GM21529 (cell line): ENCODE data around the gene TNFSF10.

Experiments
- ATAC-seq: cut with Tn5 transposase; IDR thresholded peaks from one replicate; pipeline ENCODE4 v1.9.1; 2021; ENCODE audit not compliant: unreplicated experiment

Gene TNFSF10

DNA sequence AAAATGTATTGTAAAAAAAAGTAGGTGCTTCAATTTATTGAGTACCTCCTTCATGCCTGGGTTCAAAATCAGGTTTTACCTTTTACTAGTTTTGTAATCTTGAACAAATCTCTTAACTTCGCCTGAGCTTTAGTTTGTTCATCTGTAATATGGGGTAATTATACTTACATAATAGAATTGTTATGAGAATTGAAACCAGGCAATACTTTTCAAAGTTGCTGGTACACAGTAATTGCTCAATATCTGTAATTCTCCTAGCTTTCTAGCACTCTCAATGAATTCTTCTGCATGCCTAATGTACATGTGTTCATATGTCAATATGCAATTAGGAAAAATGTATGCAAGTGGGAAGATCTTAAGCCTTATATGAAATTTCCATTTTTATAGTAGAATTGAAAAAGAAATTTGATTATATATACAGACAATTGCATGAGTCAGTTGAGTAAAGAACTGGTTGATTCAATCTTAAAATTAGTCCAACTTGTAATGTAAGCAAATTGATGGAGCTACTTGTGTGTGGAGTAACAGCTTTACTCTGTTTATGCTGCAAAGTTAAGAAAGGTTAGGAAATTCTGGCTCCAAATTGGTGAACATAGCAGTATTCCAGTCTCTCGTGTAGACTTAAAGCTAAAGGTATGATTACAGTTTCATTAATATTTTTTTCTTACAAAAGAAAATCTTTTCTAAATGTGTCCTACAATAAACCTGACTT lies 4.1 kb downstream of the TNFSF10 start:
- ATAC-seq: no peak

DNA sequence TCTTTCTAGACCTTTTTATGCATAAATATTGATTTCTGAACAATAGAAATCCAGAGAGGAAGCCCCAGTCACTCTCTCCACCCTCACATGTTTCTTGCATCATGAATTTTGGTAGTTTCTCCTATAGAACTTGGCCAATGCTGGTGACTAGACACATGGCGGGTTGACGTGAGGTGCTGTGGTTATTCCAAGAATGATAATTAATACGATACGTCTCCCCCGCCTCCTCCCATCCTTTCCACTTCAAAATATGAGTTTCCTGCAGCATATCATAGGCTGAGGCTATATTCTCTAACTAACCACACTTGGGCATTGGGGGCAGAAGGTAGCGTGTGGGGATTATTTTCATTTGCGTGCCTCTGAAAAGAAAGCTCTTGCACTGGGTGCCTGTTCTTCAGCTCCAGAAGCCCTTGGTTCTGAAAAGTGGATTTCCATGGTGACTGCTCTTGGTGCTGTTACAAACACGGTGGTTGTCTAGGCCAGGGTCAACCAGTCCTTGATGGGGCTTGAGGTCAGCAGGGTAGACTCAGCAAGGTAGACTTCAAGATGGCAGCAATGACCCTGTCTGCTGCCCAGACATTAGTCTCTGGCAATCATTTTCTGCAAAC lies 5.3 kb downstream of the TNFSF10 start:
- ATAC-seq: no peak

DNA sequence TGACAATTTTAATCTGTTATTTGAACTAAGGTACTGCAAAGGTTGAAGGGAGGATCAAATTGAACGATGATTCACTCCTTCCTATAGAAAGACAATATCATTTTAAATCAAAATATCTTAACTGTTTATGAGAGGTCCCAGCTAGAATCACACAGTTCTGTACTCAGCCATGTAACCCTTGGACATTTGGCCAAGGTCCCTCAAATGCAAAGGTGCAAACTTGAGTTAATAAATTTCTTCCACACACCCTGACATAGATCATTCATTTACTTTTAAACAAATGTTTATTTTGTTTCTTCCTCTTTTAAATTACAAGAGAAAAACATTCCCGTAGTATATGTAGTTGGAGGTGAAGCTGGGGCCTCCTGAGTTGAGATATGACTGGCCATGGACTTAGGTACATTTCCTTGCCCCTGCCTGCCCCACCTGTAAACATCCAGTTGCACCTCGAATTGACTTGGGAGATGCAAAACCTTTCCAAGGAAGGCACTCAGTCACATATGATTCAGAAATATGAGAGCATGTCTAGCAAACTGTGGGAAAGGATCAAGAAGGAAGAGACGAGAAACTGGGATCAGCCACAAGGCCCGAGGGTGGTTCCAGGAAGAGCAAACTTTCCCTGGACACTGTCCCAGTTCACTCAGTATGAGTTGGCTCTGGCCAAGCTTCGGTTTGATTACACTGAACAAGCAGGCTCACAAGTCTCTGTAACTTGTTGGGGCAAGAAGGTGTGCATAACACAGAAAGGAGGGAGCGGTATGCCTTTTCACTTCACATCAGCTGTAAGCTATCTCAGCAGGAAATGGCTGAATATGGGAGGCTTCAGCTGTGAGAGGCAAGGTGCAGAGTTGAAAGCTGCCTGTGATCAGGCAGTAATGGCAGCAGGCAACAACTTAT lies 6.7 kb downstream of the TNFSF10 start:
- ATAC-seq: no peak

DNA sequence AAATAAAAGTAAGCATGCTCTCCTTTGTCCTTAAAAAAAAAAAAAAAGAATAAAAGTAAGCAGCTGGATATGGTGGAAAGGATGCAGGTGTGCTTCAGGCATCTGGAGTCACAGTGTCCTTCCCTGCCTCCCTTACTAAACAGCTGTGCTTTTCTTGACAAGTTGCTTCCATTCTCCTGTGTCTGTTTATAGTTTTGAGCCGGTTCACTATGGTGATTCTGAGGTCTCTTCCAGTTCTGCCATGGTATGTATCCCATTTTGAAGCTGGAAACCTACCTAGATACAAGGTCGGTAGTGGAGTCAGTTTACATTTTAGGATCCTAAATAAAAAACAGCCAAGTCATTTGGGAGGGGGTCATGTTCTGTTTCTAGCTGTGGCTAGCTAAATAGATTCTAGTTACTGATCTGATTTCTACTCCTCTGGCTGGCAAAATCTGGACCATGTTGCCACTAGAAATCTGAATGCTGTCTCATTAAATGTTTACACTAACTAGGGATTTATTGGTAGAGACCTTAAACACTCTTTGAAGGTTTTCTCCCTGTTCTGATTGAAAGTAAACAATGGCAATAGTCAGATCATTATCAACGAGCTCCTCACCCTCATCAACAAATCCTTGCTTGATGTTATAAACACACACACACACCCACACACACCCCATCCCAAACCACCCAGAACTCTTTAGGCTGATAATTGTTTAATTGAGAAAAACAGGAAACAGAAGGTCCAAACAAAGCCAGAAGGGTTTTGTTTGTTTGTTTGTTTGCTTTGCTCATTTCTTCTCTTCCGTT lies 7.9 kb downstream of the TNFSF10 start:
- no peak for ATAC-seq

DNA sequence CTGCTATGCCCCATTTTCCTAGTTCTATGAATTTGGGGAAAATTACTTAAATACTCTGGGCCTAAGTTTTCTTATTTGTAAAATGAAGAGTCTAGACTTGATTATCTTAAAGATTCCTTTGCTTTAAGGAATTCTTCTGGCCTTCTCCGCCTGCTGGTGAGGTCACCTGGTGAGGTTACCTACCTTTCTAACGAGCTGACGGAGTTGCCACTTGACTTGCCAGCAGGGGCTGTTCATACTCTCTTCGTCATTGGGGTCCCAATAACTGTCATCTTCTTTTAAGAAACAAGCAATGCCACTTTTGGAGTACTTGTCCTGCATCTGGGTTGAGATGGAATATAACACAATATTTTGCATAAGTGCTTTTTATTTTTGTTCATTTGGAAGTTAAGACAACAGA lies 8.6 kb downstream of the TNFSF10 start:
- no peak for ATAC-seq

DNA sequence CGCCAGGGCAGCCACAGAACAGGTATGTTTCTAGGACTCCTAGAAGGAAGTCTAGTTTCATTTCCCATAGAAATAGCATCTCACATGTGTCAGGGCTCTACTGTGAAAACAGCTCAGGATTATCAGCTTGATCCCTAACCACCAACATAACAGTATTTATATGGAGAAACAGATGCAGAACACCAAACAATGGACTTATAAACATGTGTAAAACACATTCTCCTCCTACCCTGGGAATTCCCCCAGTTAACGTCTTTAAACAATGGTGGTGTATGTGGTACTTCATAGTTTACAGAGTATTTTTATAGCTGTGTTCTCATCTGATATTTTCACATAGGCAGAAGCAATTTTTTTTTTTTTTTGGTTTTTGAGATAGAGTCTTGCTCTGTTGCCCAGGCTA lies 9.7 kb downstream of the TNFSF10 start:
- no peak for ATAC-seq

DNA sequence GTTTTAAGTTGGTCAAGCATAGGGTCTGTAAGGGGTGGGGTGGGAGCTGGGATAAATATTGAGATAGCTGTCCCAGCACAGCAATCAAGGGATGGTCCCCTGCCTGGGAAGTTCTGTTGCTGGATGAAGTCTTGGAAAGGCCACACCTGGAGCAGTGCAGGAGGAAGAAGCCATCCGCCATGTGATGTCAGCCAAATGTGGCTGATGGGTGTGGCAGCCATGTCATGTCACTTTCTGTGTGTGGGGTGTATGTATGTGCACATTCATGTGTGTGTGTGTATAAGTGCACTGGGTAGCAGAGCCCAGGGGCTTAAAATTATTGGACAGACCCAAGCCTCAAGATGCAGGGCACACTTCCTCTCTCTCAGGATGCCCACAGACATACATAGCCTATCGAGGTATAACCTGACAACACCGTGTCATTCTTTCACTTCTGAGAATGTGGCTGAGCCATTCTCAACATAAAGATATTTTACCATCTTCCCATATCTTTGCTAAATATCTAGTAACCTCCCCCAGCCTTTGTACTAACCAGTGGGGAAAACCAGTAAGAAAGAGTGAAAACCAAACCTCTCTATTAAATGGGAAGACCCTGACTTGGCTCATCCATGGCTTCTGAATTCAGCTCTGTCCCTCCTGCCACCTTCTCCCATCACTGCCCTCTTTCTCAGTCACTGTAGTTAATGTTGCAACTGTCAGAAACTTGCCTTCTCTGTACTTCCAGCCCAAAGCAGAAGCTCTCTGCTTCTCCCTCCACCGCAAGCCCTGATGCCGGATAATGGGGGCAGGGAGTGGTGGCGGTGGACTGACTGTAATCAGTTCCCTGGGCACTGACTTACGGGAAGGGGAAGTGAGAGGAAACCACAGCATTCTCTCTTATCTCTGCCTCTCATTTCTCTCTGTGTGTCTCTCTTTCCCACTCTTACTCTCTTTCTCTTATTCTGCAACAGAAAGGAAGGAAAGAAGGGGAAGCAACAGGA lies 11.2 kb downstream of the TNFSF10 start:
- ATAC-seq: peak; percentile 78

DNA sequence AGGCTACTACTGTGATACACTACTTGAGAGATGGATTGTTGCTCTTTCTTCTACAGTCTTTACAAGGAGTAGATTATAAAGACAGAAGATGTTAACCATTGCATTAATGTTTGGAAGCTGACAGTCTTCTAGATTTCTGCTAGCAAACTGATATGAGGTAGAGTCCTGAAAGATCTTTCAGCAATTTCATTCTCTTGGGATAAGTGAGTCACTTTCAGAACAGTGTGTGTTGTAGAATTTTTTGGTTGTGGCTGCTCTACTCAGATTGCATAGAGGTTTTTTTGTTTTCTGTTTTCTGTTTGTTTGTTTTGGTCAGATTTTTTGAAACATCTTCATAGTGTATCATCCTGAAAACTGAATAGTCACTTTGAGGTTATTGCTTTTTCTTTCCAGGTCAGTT lies 17.1 kb downstream of the TNFSF10 start:
- no peak for ATAC-seq

DNA sequence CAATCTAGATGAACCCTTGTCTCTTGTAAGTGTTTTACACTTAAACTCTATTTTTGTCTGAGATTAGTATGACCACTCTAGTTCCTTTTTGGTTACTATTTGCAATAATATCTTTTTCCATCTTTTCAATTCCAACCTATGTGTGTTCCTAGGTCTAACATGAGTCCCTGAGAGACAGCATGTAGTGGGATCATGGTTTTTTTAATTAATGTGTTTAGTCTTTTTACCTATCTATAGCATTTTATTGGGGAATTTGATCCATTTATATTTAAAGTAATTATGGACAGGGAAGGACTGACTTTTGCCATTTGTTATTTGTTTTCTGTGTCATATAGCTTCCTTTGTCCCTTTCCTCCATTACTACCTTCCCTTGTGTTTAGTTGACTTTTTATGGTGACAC lies 21.7 kb downstream of the TNFSF10 start:
- no peak for ATAC-seq

DNA sequence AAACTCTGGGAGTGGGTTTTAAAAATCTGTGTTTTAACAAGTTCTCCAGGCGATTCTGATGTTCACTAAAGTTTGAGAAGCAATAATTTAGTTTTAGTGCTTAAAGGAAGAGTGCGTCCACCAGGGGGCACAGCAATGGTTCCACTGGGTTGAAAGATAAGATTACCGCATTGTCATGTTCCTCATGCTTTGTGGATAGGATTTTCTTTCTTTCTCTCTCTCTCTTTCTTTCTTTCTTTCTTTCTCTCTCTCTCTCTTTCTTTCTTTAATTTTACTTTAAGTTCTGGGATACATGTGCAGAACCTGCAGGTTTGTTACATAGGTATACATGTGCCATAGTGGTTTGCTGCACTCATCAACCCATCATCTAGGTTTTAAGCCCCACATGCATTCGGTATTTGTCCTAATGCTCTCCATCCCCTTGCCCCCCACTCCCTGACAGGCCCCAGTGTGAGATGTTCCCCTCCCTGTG lies 33.0 kb downstream of the TNFSF10 start:
- peak; percentile 94 for ATAC-seq

DNA sequence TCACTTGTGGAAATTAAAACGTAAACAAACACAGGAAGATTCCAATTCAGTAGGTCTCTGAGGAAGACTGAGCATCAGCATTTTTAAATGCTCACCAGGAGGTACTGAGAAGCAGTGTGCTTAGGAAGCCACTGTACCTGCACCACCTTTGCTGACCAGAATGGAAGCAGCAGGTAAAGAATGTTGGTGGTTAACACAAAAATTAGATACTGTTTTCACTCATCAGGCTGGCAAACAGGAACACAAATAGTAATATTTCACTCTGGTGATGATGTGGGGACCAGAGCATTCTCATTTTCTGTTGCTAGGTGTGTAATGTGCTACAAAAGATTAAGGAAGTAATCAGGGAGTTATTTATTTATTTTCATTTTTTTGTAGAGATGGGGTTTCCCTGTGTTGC lies 45.1 kb downstream of the TNFSF10 start:
- ATAC-seq: peak; percentile 48

DNA sequence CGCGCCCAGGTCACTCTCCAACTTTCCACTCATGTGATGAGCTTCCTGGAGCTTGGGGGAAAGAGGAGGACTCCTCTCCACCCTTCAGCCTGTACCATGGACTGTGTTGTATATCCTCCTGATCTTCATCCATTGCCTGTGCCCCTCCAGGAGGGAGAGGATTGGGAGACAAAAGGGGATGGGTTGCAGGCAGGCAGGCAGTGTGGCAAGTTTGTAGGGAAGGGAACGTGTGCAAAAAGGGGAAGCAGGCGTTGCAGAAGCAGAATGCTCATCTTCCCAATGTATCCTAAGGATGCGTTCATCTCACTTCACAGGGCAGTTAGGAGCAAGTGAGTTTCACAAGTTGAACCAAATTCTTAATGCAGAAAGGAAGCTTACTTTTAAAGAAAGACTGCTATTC lies 46.9 kb downstream of the TNFSF10 start:
- no peak for ATAC-seq

DNA sequence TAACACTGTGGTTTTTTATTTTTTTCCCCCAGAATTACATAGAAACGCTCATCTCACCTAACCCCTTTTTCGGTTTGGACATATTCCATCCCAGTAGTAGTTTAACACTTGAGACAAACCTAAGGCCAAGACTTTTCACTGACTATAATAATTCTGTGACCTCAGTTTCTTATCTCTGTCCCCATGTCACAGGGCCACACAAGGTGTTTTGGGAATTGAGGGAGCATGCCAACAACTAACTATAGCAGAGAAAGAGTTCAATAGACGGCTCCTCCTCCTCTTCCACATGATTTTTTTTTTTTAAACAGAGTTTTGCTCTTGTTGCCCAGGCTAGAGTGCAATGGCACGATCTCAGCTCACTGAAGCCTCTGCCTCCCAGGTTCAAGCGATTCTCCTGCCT lies 47.5 kb downstream of the TNFSF10 start:
- no peak for ATAC-seq

DNA sequence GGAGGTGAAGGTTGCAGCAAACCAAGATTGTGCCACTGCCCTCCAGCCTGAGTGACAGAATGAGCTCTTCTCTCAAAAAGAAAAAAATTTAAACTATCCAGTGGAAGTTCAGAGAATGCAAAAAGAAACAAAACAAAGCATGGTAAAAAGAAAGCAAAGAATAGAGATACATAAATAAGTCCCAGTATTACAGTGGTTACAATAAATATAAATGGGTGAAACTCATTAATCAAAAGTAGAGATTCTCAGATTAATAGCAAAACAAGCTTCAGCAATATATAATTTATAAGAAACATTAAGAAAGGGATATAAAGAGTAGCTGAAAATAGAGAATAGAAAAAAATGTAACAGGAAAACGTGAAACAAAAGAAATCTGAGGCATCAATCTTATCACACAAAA lies 51.3 kb downstream of the TNFSF10 start:
- no peak for ATAC-seq

DNA sequence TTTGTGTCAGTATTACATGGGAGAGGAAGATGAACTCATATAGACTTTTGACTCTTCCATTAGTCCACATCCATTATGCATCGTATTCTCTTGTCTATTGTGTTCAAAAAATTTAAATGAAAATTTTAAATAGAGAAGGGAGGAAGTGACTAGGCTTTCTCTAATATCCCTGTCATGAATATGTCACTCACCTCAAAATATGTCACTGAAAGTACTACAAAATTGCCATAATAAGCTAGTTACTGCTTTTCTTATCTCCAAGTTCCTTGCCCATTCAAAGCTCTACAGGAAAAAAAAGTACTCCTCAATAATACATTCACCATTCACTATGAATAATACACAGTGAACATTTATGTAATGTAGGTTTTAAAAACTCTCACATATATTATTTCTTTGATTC lies 52.6 kb downstream of the TNFSF10 start:
- ATAC-seq: no peak

DNA sequence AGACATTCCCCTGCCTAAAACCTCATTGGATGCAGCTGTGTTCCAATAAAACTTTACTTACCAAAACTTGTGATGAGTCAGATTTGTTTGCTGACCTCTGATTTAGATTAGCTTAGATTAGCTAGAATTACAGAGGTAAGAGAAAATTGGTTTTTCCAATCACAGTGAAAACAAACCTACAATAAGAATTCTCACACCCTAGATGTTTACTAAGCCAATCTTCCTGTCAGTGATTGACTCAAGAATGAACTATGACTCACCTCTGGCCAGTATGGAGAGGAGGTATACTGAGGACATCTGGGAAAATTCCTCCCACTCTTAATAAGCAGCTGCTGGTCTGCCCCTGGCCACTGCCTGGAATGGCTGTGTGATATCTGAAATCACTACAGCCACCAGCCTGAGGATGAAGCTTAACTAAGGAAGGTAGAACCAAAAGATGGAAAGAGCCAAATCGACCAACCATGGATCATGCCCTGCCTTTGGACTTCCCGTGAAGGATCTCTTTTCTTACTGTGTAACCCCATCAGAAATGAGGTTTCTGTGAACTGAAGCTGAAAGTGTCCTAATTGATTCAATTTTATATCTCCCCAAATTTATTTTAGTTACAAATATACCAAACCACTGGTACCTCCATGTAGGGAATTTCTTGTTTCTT lies 55.9 kb downstream of the TNFSF10 start:
- no peak for ATAC-seq

DNA sequence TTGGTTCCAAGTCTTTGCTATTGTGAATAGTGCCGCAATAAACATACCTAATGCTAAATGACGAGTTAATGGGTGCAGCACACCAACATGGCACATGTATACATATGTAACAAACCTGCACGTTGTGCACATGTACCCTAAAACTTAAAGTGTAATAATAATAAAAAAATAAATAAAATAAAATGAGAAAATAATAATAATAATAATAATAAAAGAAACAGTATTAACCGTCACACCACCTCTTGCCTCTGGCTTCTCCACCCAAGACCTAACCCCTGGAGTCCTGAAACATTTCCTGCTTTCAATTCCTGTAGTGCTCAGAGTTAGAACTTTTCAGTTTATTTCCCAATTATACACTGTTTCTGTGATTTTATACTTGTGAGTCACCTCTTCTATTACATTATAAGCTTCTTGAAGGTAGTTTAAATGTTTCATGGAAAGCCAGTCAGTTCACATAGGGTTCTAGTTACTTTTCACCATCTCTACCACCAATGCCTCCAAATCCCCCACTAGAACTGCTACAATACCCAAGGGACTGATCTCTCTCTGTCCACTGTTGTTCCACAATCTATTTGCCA lies 56.6 kb downstream of the TNFSF10 start:
- no peak for ATAC-seq

DNA sequence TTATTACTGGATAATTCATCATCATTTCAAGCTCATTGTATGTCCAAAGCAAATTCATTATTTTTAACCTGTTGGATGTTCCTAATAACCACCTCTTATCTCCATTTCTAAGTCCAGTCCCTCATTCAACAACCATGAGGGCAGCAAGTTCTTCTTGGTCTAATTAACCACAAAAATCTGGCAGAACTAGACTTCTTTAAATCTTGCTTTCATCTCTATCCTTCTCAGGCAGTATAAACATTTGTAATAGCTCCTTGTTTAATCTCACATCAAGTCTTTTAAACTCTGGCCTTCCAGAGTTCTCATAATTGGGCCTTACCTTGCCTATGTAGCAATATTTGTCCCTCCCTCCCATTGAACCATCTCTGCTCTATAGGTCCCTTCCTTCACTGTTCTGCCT lies 57.9 kb downstream of the TNFSF10 start:
- no peak for ATAC-seq

DNA sequence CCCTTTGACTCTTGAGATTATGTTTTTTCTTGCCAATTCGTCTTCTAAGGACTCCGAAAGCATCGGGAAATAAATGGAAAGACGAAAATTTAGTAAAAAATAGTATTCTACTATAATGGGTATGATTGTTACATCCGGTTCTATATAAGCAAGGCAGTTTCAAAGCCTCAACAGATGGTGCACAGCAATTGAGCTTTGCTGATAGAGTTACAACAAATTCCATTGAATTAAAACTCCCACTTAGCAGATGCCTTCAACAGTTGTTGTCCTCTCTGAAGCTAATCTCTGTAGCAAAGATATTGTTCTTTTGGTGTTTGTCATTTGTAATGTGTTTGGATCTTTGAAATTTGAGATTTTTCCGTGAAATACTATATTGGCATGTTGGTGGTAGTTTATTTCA lies 58.9 kb downstream of the TNFSF10 start:
- no peak for ATAC-seq
